Right lobe of liver (tissue), 4 donors: ENCODE results near the gene CENPP.

Experiments used
- POLR2A ChIP-seq: fragments of 450-650 bp; IDR thresholded peaks from one replicate; pipeline ENCODE4 v1.6.1; 2017; ENCODE audit warnings: antibody characterized with exemption, mild to moderate bottlenecking
- TF ChIP-seq, protein P1 (sequence below), 4 donors: fragments of 200-600 bp in 3 of 4; fragments of 450-650 bp in 1 of 4; IDR thresholded peaks; one replicate each; pipeline versions ENCODE4 v1.5.1 to v1.8.0; 2016 to 2022; ENCODE audit warnings: antibody characterized with exemption in 4 of 4, mild to moderate bottlenecking in 2 of 4
- donor health status: DM: no; HTN: no; CAD: no.
- donor health status: DM: no; HTN: no; CAD: no.
- donor health status: DM: no; HTN: yes; CAD: no.

DNA sequence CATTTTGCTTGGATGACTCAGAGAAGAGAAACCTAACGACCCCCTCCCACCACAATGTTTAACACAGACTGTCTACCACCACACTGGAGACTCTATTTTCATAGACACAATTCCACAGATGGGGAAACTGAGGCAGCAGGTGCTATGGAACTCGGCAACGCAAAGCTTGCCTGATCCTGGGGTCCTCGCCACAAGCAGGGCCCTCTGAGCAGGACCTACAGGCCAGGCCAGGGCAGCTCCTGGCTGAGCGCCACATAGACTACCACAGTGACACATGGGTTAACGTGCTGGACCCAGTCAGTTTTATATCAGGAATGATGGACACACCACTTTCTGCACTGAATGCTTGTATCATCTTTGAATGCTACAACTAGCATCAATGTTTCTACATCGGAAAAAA, 332.4 kb downstream of the CENPP start:
- TF ChIP-seq, protein P1, sequence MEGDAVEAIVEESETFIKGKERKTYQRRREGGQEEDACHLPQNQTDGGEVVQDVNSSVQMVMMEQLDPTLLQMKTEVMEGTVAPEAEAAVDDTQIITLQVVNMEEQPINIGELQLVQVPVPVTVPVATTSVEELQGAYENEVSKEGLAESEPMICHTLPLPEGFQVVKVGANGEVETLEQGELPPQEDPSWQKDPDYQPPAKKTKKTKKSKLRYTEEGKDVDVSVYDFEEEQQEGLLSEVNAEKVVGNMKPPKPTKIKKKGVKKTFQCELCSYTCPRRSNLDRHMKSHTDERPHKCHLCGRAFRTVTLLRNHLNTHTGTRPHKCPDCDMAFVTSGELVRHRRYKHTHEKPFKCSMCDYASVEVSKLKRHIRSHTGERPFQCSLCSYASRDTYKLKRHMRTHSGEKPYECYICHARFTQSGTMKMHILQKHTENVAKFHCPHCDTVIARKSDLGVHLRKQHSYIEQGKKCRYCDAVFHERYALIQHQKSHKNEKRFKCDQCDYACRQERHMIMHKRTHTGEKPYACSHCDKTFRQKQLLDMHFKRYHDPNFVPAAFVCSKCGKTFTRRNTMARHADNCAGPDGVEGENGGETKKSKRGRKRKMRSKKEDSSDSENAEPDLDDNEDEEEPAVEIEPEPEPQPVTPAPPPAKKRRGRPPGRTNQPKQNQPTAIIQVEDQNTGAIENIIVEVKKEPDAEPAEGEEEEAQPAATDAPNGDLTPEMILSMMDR (IDR thresholded peaks at IDR 0.05): no peak
- TF ChIP-seq POLR2A: no peak
